NT2/D1 (cell line): Measurements from ENCODE around the gene TICRR.

ENCODE experiments used
- DNase-seq: peaks from one replicate; pipeline ENCODE4 v3.0.0-alpha.2; 2011; ENCODE audit warnings: low read depth, low spot score
- H3K27me3 ChIP-seq: 2 replicates; pipeline ENCODE4 v1.6.0; 2011; ENCODE audit warnings: mild to moderate bottlenecking; ENCODE audit not compliant: insufficient read length, insufficient read depth
- H3K36me3 ChIP-seq: 2 replicates; pipeline ENCODE4 v1.6.1; 2011; ENCODE audit warnings: mild to moderate bottlenecking, low read length, mixed read lengths; ENCODE audit not compliant: insufficient read depth, insufficient read length
- H3K4me1 ChIP-seq: 2 replicates; pipeline ENCODE4 v1.5.1; 2011; ENCODE audit not compliant: insufficient read depth, insufficient read length
- H3K4me3 ChIP-seq: 2 replicates; pipeline ENCODE4 v1.5.1; 2011; ENCODE audit warnings: low read depth; ENCODE audit not compliant: insufficient read length
- H3K9ac ChIP-seq: 2 replicates; pipeline ENCODE4 v1.6.0; 2011; ENCODE audit warnings: low read depth; ENCODE audit not compliant: insufficient read length
- H3K9me3 ChIP-seq: 2 replicates; pipeline ENCODE4 v1.5.1; 2011; ENCODE audit warnings: mild to moderate bottlenecking, low read length; ENCODE audit not compliant: insufficient read depth
- SUZ12 ChIP-seq: IDR thresholded peaks from 2 replicates; pipeline ENCODE4 v1.6.1; 2011; ENCODE audit not compliant: insufficient read length, insufficient read depth; ENCODE audit errors: extremely low read depth
- YY1 ChIP-seq: IDR thresholded peaks from 2 replicates; pipeline ENCODE4 v1.6.1; 2011; ENCODE audit not compliant: insufficient read length, insufficient read depth
- ZNF274 ChIP-seq: IDR thresholded peaks from 2 replicates; pipeline ENCODE4 v1.6.1; 2011; ENCODE audit warnings: mild to moderate bottlenecking, low read depth, low read length

The TICRR gene

GRCh38 chr15:89575146-89575655 is at the start of gene TICRR:
Gene TICRR (plus strand): TSS chr15:89575469. CDS start chr15:89575587, 118 bp downstream.
- Histone ChIP-seq H3K36me3 (peaks cover 31% of the 10 kb centered on the region), H3K4me3 (peak within 1 kb of the TSS; percentile 98), H3K4me1 (no peaks in the 10 kb centered on the region), H3K9me3 (no peaks in the 10 kb centered on the region), H3K9ac (peak within 1 kb of the TSS; percentile 98), H3K27me3 (no peaks in the 10 kb centered on the region)
- peak; percentile 99 for DNase-seq
- TF ChIP-seq YY1 (no peak), ZNF274 (no peak), SUZ12 (no peak)

GRCh38 chr15:89526181-89526580 is 49.1 kb upstream of the TICRR start:
- Histone ChIP-seq H3K4me3 (no peak overlapping the region), H3K36me3 (no peaks in the 10 kb centered on the region), H3K27me3 (no peaks in the 10 kb centered on the region), H3K9me3 (no peaks in the 10 kb centered on the region), H3K9ac (no peak overlapping the region), H3K4me1 (peaks cover 5% of the 10 kb centered on the region)
- DNase-seq: no peak
- no peak for TF ChIP-seq SUZ12
- TF ChIP-seq ZNF274: no peak
- no peak for TF ChIP-seq YY1

GRCh38 chr15:89526601-89527441 is 48.4 kb upstream of the TICRR start:
- Histone ChIP-seq H3K27me3 (no peaks in the 10 kb centered on the region), H3K36me3 (no peaks in the 10 kb centered on the region)

GRCh38 chr15:89528757-89529352 is 46.4 kb upstream of the TICRR start:
- Histone ChIP-seq H3K4me1 (peaks cover 5% of the 10 kb centered on the region), H3K36me3 (no peaks in the 10 kb centered on the region), H3K4me3 (no peak overlapping the region), H3K27me3 (no peaks in the 10 kb centered on the region), H3K9ac (no peak overlapping the region), H3K9me3 (no peaks in the 10 kb centered on the region)
- no peak for DNase-seq
- TF ChIP-seq SUZ12 (no peak), YY1 (no peak), ZNF274 (no peak)

More at GRCh38 chr15:89526601-89527441, 48.4 kb upstream of the TICRR start:
- Histone ChIP-seq H3K4me3 (no peak overlapping the region), H3K9me3 (no peaks in the 10 kb centered on the region), H3K9ac (no peak overlapping the region), H3K4me1 (peaks cover 5% of the 10 kb centered on the region)
- DNase-seq: no peak
- TF ChIP-seq YY1: no peak
- TF ChIP-seq ZNF274: no peak
- no peak for TF ChIP-seq SUZ12

- no peak for DNase-seq
- no peaks in the 10 kb centered on the region for H3K36me3 ChIP-seq
- H3K27me3 ChIP-seq: no peaks in the 10 kb centered on the region
- no peaks in the 10 kb centered on the region for H3K9me3 ChIP-seq
- no peak overlapping the region for H3K4me3 ChIP-seq
- H3K9ac ChIP-seq: no peak overlapping the region
- H3K4me1 ChIP-seq: peaks cover 5% of the 10 kb centered on the region
- no peak for TF ChIP-seq SUZ12
- TF ChIP-seq YY1: no peak
- no peak for TF ChIP-seq ZNF274
These were observed 44.3 kb upstream of the TICRR start for GRCh38 chr15:89530976-89531375.

- TF ChIP-seq YY1: no peak
- TF ChIP-seq SUZ12: no peak
- TF ChIP-seq ZNF274: no peak
- Histone ChIP-seq H3K36me3 (no peaks in the 10 kb centered on the region), H3K27me3 (no peaks in the 10 kb centered on the region), H3K9ac (no peak overlapping the region), H3K4me1 (peaks cover 4% of the 10 kb centered on the region), H3K9me3 (no peaks in the 10 kb centered on the region), H3K4me3 (no peak overlapping the region)
- DNase-seq: no peak
These were observed 43.3 kb upstream of the TICRR start for GRCh38 chr15:89531796-89532537.
